Endothelial cell of umbilical vein (primary cell): ENCODE data around the gene ARHGEF1. TPM values are rescaled to one million over a fixed set of nuclear protein-coding genes. Genes with fewer than 3 reads are reported as not detected.
"Not testable (repeated sequence)": the region's sequence is repeated elsewhere in the genome, so short reads cannot be mapped to it uniquely, and the experiment has no call there.

Source experiments
- BruUV-seq: library from RNA; stranded (reverse); fragments of 400-500 nt; replicated peaks from 2 replicates; lab custom pipeline; 2021; lab: Mats Ljungman, UMichigan
- CTCF ChIA-PET: fragments of 300-600, 350-600 bp; sonication (Branson Sonifier 250); formaldehyde crosslinking; loops from one replicate; lab custom pipeline; 2021; ENCODE audit warnings: antibody characterized with exemption, inconsistent platforms; lab: Charles Lee
- POLR2A ChIA-PET: fragments of 300-600, 350-600 bp; sonication (Branson Sonifier 250); formaldehyde crosslinking; loops from one replicate; lab custom pipeline; 2021; ENCODE audit warnings: antibody characterized with exemption, inconsistent platforms; lab: Charles Lee
- DNase-seq: peaks from one replicate; pipeline ENCODE4 v3.0.0-alpha.2; 2011; ENCODE audit warnings: low read depth, low spot score
- FAIRE-seq: peaks from 2 replicates; lab custom pipeline; 2011; peaks lifted over from hg19 to GRCh38; lab: Jason Lieb, UNC
- H2AFZ ChIP-seq: 2 replicates; pipeline ENCODE4 v1.6.0; 2012; ENCODE audit warnings: low read depth, low read length, control low read depth, inconsistent platforms
- H3K27ac ChIP-seq: 2 replicates; pipeline ENCODE4 v1.5.1; 2011; ENCODE audit warnings: low read depth, mild to moderate bottlenecking, control low read depth, low read length, moderate library complexity; ENCODE audit not compliant: insufficient read depth
- H3K27me3 ChIP-seq, 2 experiments: 2 replicates each; pipeline versions ENCODE4 v1.6.0 to v1.6.1; 2011; ENCODE audit warnings: low read length in 2 of 2, mixed read lengths in 1 of 2; ENCODE audit not compliant: control insufficient read depth in 2 of 2, insufficient read depth in 2 of 2
- H3K36me3 ChIP-seq, 2 experiments: 2 replicates in 1 of 2; 3 replicates in 1 of 2; pipeline ENCODE4 v1.5.1; 2011; ENCODE audit warnings: low read length in 2 of 2, mild to moderate bottlenecking in 1 of 2, moderate library complexity in 1 of 2; ENCODE audit not compliant: control insufficient read depth in 2 of 2, insufficient read depth in 2 of 2; ENCODE audit errors: extremely low read depth in 1 of 2
- H3K4me1 ChIP-seq: 3 replicates; pipeline ENCODE4 v1.5.1; 2011; ENCODE audit warnings: mild to moderate bottlenecking, low read length; ENCODE audit not compliant: control insufficient read depth, insufficient read depth; ENCODE audit errors: extremely low read depth
- H3K4me2 ChIP-seq: 2 replicates; pipeline ENCODE4 v1.6.1; 2011; ENCODE audit warnings: low read length, control low read depth, mixed read lengths; ENCODE audit not compliant: insufficient read depth
- H3K4me3 ChIP-seq, 3 experiments: fragments of 200-600 bp in 1 of 3; sonication (generic), shearing (Covaris generic) in 1 of 3; replicated peaks in 1 of 3; 2 replicates each; pipeline ENCODE4 v1.5.1; 2011 to 2016; ENCODE audit warnings: control low read depth in 3 of 3, low read length in 3 of 3, mild to moderate bottlenecking in 2 of 3, inconsistent platforms in 1 of 3, low read depth in 1 of 3, moderate library complexity in 1 of 3; ENCODE audit not compliant: insufficient read depth in 1 of 3
- H3K79me2 ChIP-seq: 2 replicates; pipeline ENCODE4 v1.6.0; 2012; ENCODE audit warnings: low read length, inconsistent platforms; ENCODE audit not compliant: control insufficient read depth, insufficient read depth
- H3K9ac ChIP-seq: replicated peaks from 2 replicates; pipeline ENCODE3; 2011; ENCODE audit warnings: low read length, control low read depth; ENCODE audit not compliant: insufficient read depth; ENCODE audit errors: extremely low read depth
- H3K9me1 ChIP-seq: replicated peaks from 3 replicates; pipeline ENCODE4 v1.6.0; 2011; ENCODE audit warnings: mild to moderate bottlenecking, low read length; ENCODE audit not compliant: control insufficient read depth, insufficient read depth; ENCODE audit errors: extremely low read depth
- H3K9me3 ChIP-seq: replicated peaks from 2 replicates; pipeline ENCODE4 v1.5.1; 2012; ENCODE audit warnings: low read length, inconsistent platforms; ENCODE audit not compliant: control insufficient read depth, insufficient read depth
- H4K20me1 ChIP-seq: replicated peaks from 2 replicates; pipeline ENCODE3; 2011; ENCODE audit warnings: mild to moderate bottlenecking, low read length; ENCODE audit not compliant: control insufficient read depth, insufficient read depth; ENCODE audit errors: extremely low read depth
- EZH2 ChIP-seq: IDR thresholded peaks from 2 replicates; pipeline ENCODE4 v1.6.1; 2012; ENCODE audit warnings: borderline replicate concordance, low read depth, mild to moderate bottlenecking, moderate library complexity, low read length, inconsistent platforms; ENCODE audit not compliant: severe bottlenecking
- dilution Hi-C: fragments of 300-500 bp; cut with MboI; formaldehyde crosslinking; loops from one replicate; pipeline ENCODE4 v1.15.0; 2019; ENCODE audit warnings: low sequenced_read_pairs; ENCODE audit not compliant: extremely low pct_ligation_motif_present
- intact Hi-C: fragments of 100-400 bp; cut with micrococcal nuclease; formaldehyde crosslinking; loops from one replicate; pipeline ENCODE4 v1.10.0; 2022
- polyA plus RNA-seq, 4 experiments: library from polyadenylated mRNA; depleted of rRNA in 3 of 4; stranded (reverse) in 3 of 4; unstranded in 1 of 4; fragments of >200 nt; gene quantifications; 2 replicates each; pipeline versions ENCODE4 v1.2.1 to v1.2.3, GENCODE V29; 2011 to 2012; ENCODE audit warnings: missing spikeins in 1 of 4
- total RNA-seq: library from RNA; stranded (reverse); gene quantifications from 2 replicates; pipeline ENCODE4 v1.2.3, GENCODE V29; 2021

ARHGEF1 gene
- total and polyA plus RNA-seq, 2 donors (not counting 3 experiments of a cell fraction or from before 2014, with no cell fraction given), result 65.4 to 123 TPM

GRCh38 chr19:41937525-41938468 lies 54.8 kb downstream of the ARHGEF1 start:
- no peaks in the 10 kb centered on the region for H4K20me1 ChIP-seq
- H3K4me2 ChIP-seq, result no peak overlapping the region
- no peaks in the 10 kb centered on the region for H3K9me1 ChIP-seq
- H3K4me1 ChIP-seq, result peaks cover 2% of the 10 kb centered on the region
- no peak overlapping the region for H2AFZ ChIP-seq
- TF ChIP-seq EZH2, result no peak
- ChIA-PET POLR2A (interaction anchor here (1.5 kb wide), 1 partner anchor 65 kb away, joined by 3 read pairs; no protein-coding TSS in a partner anchor), CTCF (interaction anchor here (0.6 to 1.6 kb wide), 7 partner anchors 12 to 145 kb away, joined by 3 to 5 read pairs (median 3); no protein-coding TSS in a partner anchor)
- H3K36me3 ChIP-seq, result no peaks in the 10 kb centered on the region
- no peak overlapping the region for H3K9ac ChIP-seq
- dilution Hi-C loops, result no loop called here
- peaks cover 36 to 39% of the 10 kb centered on the region in 2 experiments for H3K27me3 ChIP-seq
- no peak overlapping the region for H3K4me3 ChIP-seq
- FAIRE-seq (no peak), DNase-seq (no peak)
- no peaks in the 10 kb centered on the region for H3K9me3 ChIP-seq
- no peaks in the 10 kb centered on the region for H3K79me2 ChIP-seq
- intact Hi-C loops, result no loop called here
- H3K27ac ChIP-seq, result no peak overlapping the region
- BruUV-seq, result no TSS peak

DNA sequence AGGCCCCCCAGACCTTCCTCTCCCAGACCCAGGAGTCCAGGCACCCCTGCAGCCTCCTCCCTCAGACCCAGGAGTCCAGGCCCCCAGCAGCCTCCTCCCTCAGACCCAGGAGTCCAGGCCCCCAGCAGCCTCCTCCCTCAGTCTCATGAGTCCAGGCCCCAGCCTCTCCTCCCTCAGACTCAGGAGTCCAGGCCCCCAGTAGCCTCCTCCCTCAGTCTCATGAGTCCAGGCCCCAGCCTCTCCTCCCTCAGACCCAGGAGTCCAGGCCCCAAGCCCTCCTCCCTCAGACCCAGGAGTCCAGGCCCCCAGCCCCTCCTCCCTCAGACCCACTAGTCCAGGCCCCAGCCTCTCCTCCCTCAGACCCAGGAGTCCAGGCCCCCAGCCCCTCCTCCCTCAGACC lies 56.2 kb downstream of the ARHGEF1 start:
- ChIA-PET CTCF (interaction anchor here (0.8 kb wide), 1 partner anchor 11 kb away, joined by 3 read pairs; no protein-coding TSS in a partner anchor), POLR2A (interaction anchor here (0.5 kb wide), 1 partner anchor 69 kb away, joined by 3 read pairs; no protein-coding TSS in a partner anchor)
- H3K9me1 ChIP-seq, H2AFZ ChIP-seq, H3K4me2 ChIP-seq, H3K9ac ChIP-seq, H3K79me2 ChIP-seq, H3K27ac ChIP-seq, intact Hi-C loops, BruUV-seq, DNase-seq, H3K36me3 ChIP-seq, dilution Hi-C loops, H4K20me1 ChIP-seq, H3K4me3 ChIP-seq, H3K4me1 ChIP-seq, FAIRE-seq, H3K9me3 ChIP-seq: not testable (repeated sequence)
- peaks cover 27% of the 10 kb centered on the region in 2 experiments for H3K27me3 ChIP-seq
